Keratinocyte (primary cell): ENCODE measurements around the gene VARS1. TPM values are rescaled to one million over a fixed set of nuclear protein-coding genes. Genes with fewer than 3 reads are reported as not detected.

ENCODE experiments used
- DNase-seq: peaks from one replicate; pipeline ENCODE4 v3.0.0-alpha.2; 2011; ENCODE audit warnings: low read depth, missing footprints, low spot score
- FAIRE-seq: peaks from 2 replicates; lab custom pipeline; 2011; peaks lifted over from hg19 to GRCh38; lab: Jason Lieb, UNC
- H2AFZ ChIP-seq: 2 replicates; pipeline ENCODE4 v1.6.0; 2012; ENCODE audit warnings: low read length, control low read depth, inconsistent platforms; ENCODE audit not compliant: control insufficient read depth
- H3K27ac ChIP-seq: 2 replicates; pipeline ENCODE4 v1.5.1; 2011; ENCODE audit warnings: low read length; ENCODE audit not compliant: control insufficient read depth, insufficient read depth
- H3K27me3 ChIP-seq: 3 replicates; pipeline ENCODE4 v1.6.0; 2011; ENCODE audit warnings: low read length; ENCODE audit not compliant: control insufficient read depth, insufficient read depth; ENCODE audit errors: extremely low read depth
- H3K36me3 ChIP-seq, 2 experiments: 2 replicates in 1 of 2; 3 replicates in 1 of 2; pipeline ENCODE4 v1.5.1; 2011; ENCODE audit warnings: low read length in 2 of 2, mild to moderate bottlenecking in 1 of 2; ENCODE audit not compliant: control insufficient read depth in 2 of 2, insufficient read depth in 2 of 2; ENCODE audit errors: extremely low read depth in 1 of 2
- H3K4me1 ChIP-seq: 3 replicates; pipeline ENCODE4 v1.5.1; 2011; ENCODE audit warnings: low read length; ENCODE audit not compliant: control insufficient read depth, insufficient read depth; ENCODE audit errors: extremely low read depth
- H3K4me2 ChIP-seq: 3 replicates; pipeline ENCODE4 v1.6.0; 2011; ENCODE audit warnings: low read depth, low read length; ENCODE audit not compliant: control insufficient read depth, insufficient read depth; ENCODE audit errors: extremely low read depth
- H3K4me3 ChIP-seq, 3 experiments: fragments of 200-600 bp in 1 of 3; sonication (generic) in 1 of 3; 2 replicates in 2 of 3; 3 replicates in 1 of 3; pipeline ENCODE4 v1.5.1; 2011 to 2016; ENCODE audit warnings: low read length in 3 of 3, mild to moderate bottlenecking in 3 of 3, control low read depth in 2 of 3, inconsistent platforms in 1 of 3, low read depth in 1 of 3, mixed read lengths in 1 of 3, mixed run types in 1 of 3, moderate library complexity in 1 of 3; ENCODE audit not compliant: control insufficient read depth in 2 of 3, insufficient read depth in 2 of 3; ENCODE audit errors: extremely low read depth in 1 of 3
- H3K79me2 ChIP-seq: 2 replicates; pipeline ENCODE4 v1.6.0; 2012; ENCODE audit warnings: low read length; ENCODE audit not compliant: control insufficient read depth, insufficient read depth
- H3K9ac ChIP-seq: 3 replicates; pipeline ENCODE4 v1.6.0; 2011; ENCODE audit warnings: low read length; ENCODE audit not compliant: control insufficient read depth, insufficient read depth; ENCODE audit errors: extremely low read depth
- H3K9me1 ChIP-seq: 3 replicates; pipeline ENCODE4 v1.6.0; 2011; ENCODE audit warnings: low read length; ENCODE audit not compliant: control insufficient read depth, insufficient read depth; ENCODE audit errors: extremely low read depth
- H3K9me3 ChIP-seq: 2 replicates; pipeline ENCODE4 v1.5.1; 2012; ENCODE audit warnings: low read depth, low read length; ENCODE audit not compliant: control insufficient read depth
- H4K20me1 ChIP-seq: 3 replicates; pipeline ENCODE4 v1.6.0; 2011; ENCODE audit warnings: low read length; ENCODE audit not compliant: control insufficient read depth, insufficient read depth; ENCODE audit errors: extremely low read depth
- EZH2 ChIP-seq: IDR thresholded peaks from one replicate; pipeline ENCODE4 v1.6.1; 2012; ENCODE audit warnings: inconsistent platforms, mild to moderate bottlenecking, low read length, moderate library complexity
- dilution Hi-C: fragments of 300-500 bp; cut with MboI; formaldehyde crosslinking; loops from one replicate; pipeline ENCODE4 v1.7.0; 2020; ENCODE audit warnings: low sequenced_read_pairs; ENCODE audit not compliant: extremely low pct_ligation_motif_present
- polyA minus RNA-seq, 3 experiments: library from RNA; depleted of rRNA, polyadenylated mRNA; stranded (reverse); fragments of >200 nt; gene quantifications; 1 replicate in 1 of 3; 2 replicates in 1 of 3; 3 replicates in 1 of 3; pipeline ENCODE4 v1.2.3, GENCODE V29; 2011
- polyA plus RNA-seq, 5 experiments: library from polyadenylated mRNA; depleted of rRNA in 3 of 5; stranded (reverse) in 3 of 5; stranded (forward) in 1 of 5; unstranded in 1 of 5; fragments of >200 nt; gene quantifications; 1 replicate in 1 of 5; 2 replicates in 3 of 5; 3 replicates in 1 of 5; pipeline versions ENCODE4 v1.2.1 to v1.2.3, GENCODE V29; 2011 to 2012; ENCODE audit warnings: missing spikeins in 2 of 5, low read depth in 1 of 5, low replicate concordance in 1 of 5
- TF ChIP-seq, protein P1 (sequence below), 3 experiments: IDR thresholded peaks in 1 of 3; conservative IDR thresholded peaks in 1 of 3; optimal IDR thresholded peaks in 1 of 3; 2 replicates in 2 of 3; 3 replicates in 1 of 3; pipeline versions ENCODE3 to v1.5.1; 2011; ENCODE audit warnings: low read length in 3 of 3, mild to moderate bottlenecking in 3 of 3, moderate library complexity in 2 of 3, control low read depth in 1 of 3, inconsistent platforms in 1 of 3; ENCODE audit not compliant: insufficient read depth in 2 of 3; ENCODE audit errors: extremely low read depth in 1 of 3

VARS1 gene
- polyA plus RNA-seq (17.2 to 57.2 TPM (median 26.3 TPM) in 3 replicates), polyA minus RNA-seq (55.0 to 361 TPM (median 75.6 TPM) in 3 replicates)
- 44.1 TPM for polyA plus RNA-seq (2011; ENCODE audit: low read depth)
- 27.8 and 40.9 TPM in 2 replicates for polyA plus RNA-seq (2011; cell fraction: cytosol; rRNA removed)
- 85.5 and 95.4 TPM in 2 replicates for polyA plus RNA-seq (2011; cell fraction: nucleus; rRNA removed)
- polyA plus RNA-seq (2012; ENCODE audit: low replicate concordance) = 61.7 and 103 TPM in 2 replicates
- 101 TPM for polyA minus RNA-seq (2011; cell fraction: cytosol; rRNA and poly(A)+ RNA removed)
- polyA minus RNA-seq (2011; cell fraction: nucleus; rRNA and poly(A)+ RNA removed) = 84.8 and 88.7 TPM in 2 replicates

DNA sequence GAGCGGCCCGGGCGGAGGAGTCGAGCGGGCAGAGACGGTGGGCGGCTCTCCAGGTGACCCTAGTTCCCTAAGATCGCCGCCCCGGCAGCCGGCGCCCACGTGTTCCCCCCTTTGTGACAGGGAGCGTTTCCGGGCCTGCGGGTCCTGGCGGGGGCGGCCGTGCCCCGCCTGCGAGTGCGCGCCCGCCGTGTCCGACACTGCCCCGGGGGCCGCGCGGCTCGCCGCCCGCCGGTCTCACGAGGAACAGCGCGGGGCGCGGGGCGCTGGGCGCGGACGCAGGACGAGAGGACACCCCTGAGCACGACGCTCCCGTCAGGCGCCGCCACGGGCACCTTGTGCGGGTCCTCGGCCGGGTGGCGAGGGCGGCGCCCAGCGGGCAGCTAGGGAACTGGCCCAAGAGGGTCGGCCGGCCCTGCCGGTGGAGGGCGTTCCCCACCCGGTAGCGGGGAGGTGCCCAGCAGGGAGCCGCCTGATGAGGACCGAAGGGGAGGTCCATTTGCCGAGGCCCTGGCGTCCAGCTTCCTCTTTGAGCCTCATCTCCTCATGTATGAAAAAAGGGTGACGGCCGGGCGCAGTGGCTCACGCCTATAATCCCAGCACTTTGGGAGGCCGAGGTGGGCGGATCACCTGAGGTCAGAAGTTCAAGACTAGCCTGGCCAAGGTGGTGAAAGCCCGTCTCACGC is at the start of gene VARS1:
Gene VARS1, minus strand, starts transcription at position 137 of the 683 bp plus-strand sequence. CDS start 535 bp downstream, outside the sequence.
- no peak for TF ChIP-seq EZH2
- TF ChIP-seq, protein P1, sequence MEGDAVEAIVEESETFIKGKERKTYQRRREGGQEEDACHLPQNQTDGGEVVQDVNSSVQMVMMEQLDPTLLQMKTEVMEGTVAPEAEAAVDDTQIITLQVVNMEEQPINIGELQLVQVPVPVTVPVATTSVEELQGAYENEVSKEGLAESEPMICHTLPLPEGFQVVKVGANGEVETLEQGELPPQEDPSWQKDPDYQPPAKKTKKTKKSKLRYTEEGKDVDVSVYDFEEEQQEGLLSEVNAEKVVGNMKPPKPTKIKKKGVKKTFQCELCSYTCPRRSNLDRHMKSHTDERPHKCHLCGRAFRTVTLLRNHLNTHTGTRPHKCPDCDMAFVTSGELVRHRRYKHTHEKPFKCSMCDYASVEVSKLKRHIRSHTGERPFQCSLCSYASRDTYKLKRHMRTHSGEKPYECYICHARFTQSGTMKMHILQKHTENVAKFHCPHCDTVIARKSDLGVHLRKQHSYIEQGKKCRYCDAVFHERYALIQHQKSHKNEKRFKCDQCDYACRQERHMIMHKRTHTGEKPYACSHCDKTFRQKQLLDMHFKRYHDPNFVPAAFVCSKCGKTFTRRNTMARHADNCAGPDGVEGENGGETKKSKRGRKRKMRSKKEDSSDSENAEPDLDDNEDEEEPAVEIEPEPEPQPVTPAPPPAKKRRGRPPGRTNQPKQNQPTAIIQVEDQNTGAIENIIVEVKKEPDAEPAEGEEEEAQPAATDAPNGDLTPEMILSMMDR (optimal IDR thresholded peaks at IDR 0.05 in 1 of 3, IDR thresholded peaks at IDR 0.05 in 1 of 3, conservative IDR thresholded peaks at IDR 0.05 in 1 of 3; ENCODE audit: extremely low read depth in 1 of 3, insufficient read depth in 2 of 3, low read length in 3 of 3) = peak; percentile 60 to 85 (median 85)
- dilution Hi-C loops = no loop called here
- H3K79me2 ChIP-seq = peaks cover 33% of the 10 kb centered on the region
- no peaks in the 10 kb centered on the region for H3K27me3 ChIP-seq
- H3K9me1 ChIP-seq = no peaks in the 10 kb centered on the region
- H2AFZ ChIP-seq = peak within 1 kb of the TSS; percentile 58
- peaks cover 32% of the 10 kb centered on the region for H3K4me1 ChIP-seq
- no peaks in the 10 kb centered on the region for H3K9me3 ChIP-seq
- peaks cover 8 to 23% of the 10 kb centered on the region in 2 experiments for H3K36me3 ChIP-seq
- peak within 1 kb of the TSS; percentile 98 for H3K9ac ChIP-seq
- FAIRE-seq (no peak), DNase-seq (no peak)
- peak within 1 kb of the TSS; percentile 91 for H3K27ac ChIP-seq
- H3K4me3 ChIP-seq = peak within 1 kb of the TSS; percentile 78 to 90 (median 80)
- peak within 1 kb of the TSS; percentile 72 for H3K4me2 ChIP-seq
- no peaks in the 10 kb centered on the region for H4K20me1 ChIP-seq

GRCh38 chr6:31844507-31844906 is 49.0 kb upstream of the VARS1 start:
- Histone ChIP-seq H3K9me1 (no peaks in the 10 kb centered on the region), H3K4me3 (no peak overlapping the region), H3K27ac (no peak overlapping the region), H3K27me3 (no peaks in the 10 kb centered on the region), H4K20me1 (peaks cover 5% of the 10 kb centered on the region), H3K9me3 (no peaks in the 10 kb centered on the region), H3K4me1 (no peaks in the 10 kb centered on the region), H2AFZ (no peak overlapping the region), H3K36me3 (peaks cover 4 to 5% of the 10 kb centered on the region in 2 experiments), H3K79me2 (no peaks in the 10 kb centered on the region), H3K9ac (no peak overlapping the region), H3K4me2 (no peak overlapping the region)
- FAIRE-seq (no peak), DNase-seq (no peak)
- TF ChIP-seq, protein P1 (optimal IDR thresholded peaks at IDR 0.05 in 1 of 3, IDR thresholded peaks at IDR 0.05 in 1 of 3, conservative IDR thresholded peaks at IDR 0.05 in 1 of 3; ENCODE audit: extremely low read depth in 1 of 3, insufficient read depth in 2 of 3, low read length in 3 of 3) = no peak
- TF ChIP-seq EZH2 = no peak
- dilution Hi-C loops = no loop called here
